WTC11 (cell line): ENCODE data around the gene C12orf75. TPM values are rescaled to one million over a fixed set of nuclear protein-coding genes. Genes with fewer than 3 reads are reported as not detected.
A peak's percentile ranks its signal among the peaks of the same experiment; 100 is the strongest.
"Not testable (repeated sequence)": the region's sequence is repeated elsewhere in the genome, so short reads cannot be mapped to it uniquely, and the experiment has no call there.

ENCODE experiments used
- ATAC-seq: fragments of 200-7000 bp; cut with Tn5 transposase; 2 replicates; pipeline ENCODE4 v1.10.0; 2021; ENCODE audit warnings: mild to moderate bottlenecking, moderate library complexity
- CTCF ChIA-PET: fragments of 300-600 bp; sonication (Branson Sonifier 250); formaldehyde crosslinking; loops from one replicate; lab custom pipeline; 2021; ENCODE audit warnings: antibody characterized with exemption; lab: Charles Lee
- POLR2A ChIA-PET: fragments of 350-600 bp; sonication (Branson Sonifier 250); formaldehyde crosslinking; loops from one replicate; lab custom pipeline; 2021; ENCODE audit warnings: antibody characterized with exemption; lab: Charles Lee
- DNase-seq: peaks from one replicate; pipeline ENCODE4 v3.0.0; 2021; ENCODE audit warnings: low spot score
- H3K27ac Mint-ChIP-seq: 2 replicates; pipeline ENCODE4 v1.8.0; 2021; ENCODE audit warnings: mixed read lengths
- H3K27me3 Mint-ChIP-seq: 2 replicates; pipeline ENCODE4 v1.8.0; 2021; ENCODE audit warnings: low read depth, mild to moderate bottlenecking, moderate library complexity, mixed read lengths
- H3K36me3 Mint-ChIP-seq: 2 replicates; pipeline ENCODE4 v1.8.0; 2021; ENCODE audit warnings: mixed read lengths
- H3K4me1 Mint-ChIP-seq: 2 replicates; pipeline ENCODE4 v1.8.0; 2022; ENCODE audit warnings: mixed read lengths
- H3K4me3 Mint-ChIP-seq: 2 replicates; pipeline ENCODE4 v1.8.0; 2021; ENCODE audit warnings: mild to moderate bottlenecking, moderate library complexity, mixed read lengths
- H3K9me3 Mint-ChIP-seq: 2 replicates; pipeline ENCODE4 v1.8.0; 2021; ENCODE audit warnings: mixed read lengths
- E2F4 ChIP-seq: sonication (generic); formaldehyde crosslinking; IDR thresholded peaks from 2 replicates; pipeline ENCODE4 v1.8.1; 2022; ENCODE audit warnings: low read depth, mild to moderate bottlenecking, moderate library complexity, missing genetic modification reagents, borderline replicate concordance
- HMGA2 ChIP-seq: fragments of 250-450 bp; sonication (Bioruptor Pico); IDR thresholded peaks from 2 replicates; pipeline ENCODE4 v1.4.0; 2021; ENCODE audit warnings: mild to moderate bottlenecking, moderate library complexity
- MLX ChIP-seq: sonication (generic); formaldehyde crosslinking; IDR thresholded peaks from 2 replicates; pipeline ENCODE4 v1.8.1; 2023; ENCODE audit warnings: mild to moderate bottlenecking, missing genetic modification reagents, moderate library complexity
- MXD4 ChIP-seq: fragments of 250-450 bp; sonication (Bioruptor Pico); IDR thresholded peaks from 2 replicates; pipeline ENCODE4 v1.8.0; 2021; ENCODE audit warnings: mild to moderate bottlenecking, moderate library complexity, borderline replicate concordance
- MYBL2 ChIP-seq: sonication (generic); formaldehyde crosslinking; IDR thresholded peaks from 2 replicates; pipeline ENCODE4 v1.8.1; 2023; ENCODE audit warnings: mild to moderate bottlenecking, moderate library complexity, missing genetic modification reagents
- NFATC4 ChIP-seq: fragments of 250-450 bp; sonication (Bioruptor Pico); IDR thresholded peaks from 2 replicates; pipeline ENCODE4 v1.9.0; 2021; ENCODE audit warnings: mild to moderate bottlenecking
- NR3C1 ChIP-seq: sonication (generic); formaldehyde crosslinking; conservative IDR thresholded peaks from 2 replicates; pipeline ENCODE4 v1.8.1; 2023; ENCODE audit warnings: low read depth, mild to moderate bottlenecking, missing genetic modification reagents
- PRRX2 ChIP-seq: fragments of 250-450 bp; sonication (Bioruptor Pico); IDR thresholded peaks from 2 replicates; pipeline ENCODE4 v1.8.0; 2021; ENCODE audit warnings: mild to moderate bottlenecking
- TEAD4 ChIP-seq: sonication (generic); formaldehyde crosslinking; IDR thresholded peaks from 2 replicates; pipeline ENCODE4 v1.8.0; 2022; ENCODE audit warnings: mild to moderate bottlenecking, missing genetic modification reagents
- TP53 ChIP-seq: sonication (generic); formaldehyde crosslinking; IDR thresholded peaks from 2 replicates; pipeline ENCODE4 v1.8.1; 2023; ENCODE audit warnings: mild to moderate bottlenecking, missing genetic modification reagents
- ZNF263 ChIP-seq: sonication (generic); formaldehyde crosslinking; IDR thresholded peaks from 2 replicates; pipeline ENCODE4 v1.8.1; 2022; ENCODE audit warnings: low read depth, mild to moderate bottlenecking, moderate library complexity, missing genetic modification reagents
- ZNF425 ChIP-seq: fragments of 250-450 bp; sonication (Bioruptor Pico); conservative IDR thresholded peaks from 2 replicates; pipeline ENCODE4 v1.9.0; 2021; ENCODE audit warnings: mild to moderate bottlenecking
- ZSCAN18 ChIP-seq: fragments of 250-450 bp; sonication (Bioruptor Pico); IDR thresholded peaks from 2 replicates; pipeline ENCODE4 v2.1.2; 2022; ENCODE audit warnings: mild to moderate bottlenecking, moderate library complexity
- total RNA-seq: library from RNA; stranded (reverse); gene quantifications from 3 replicates; pipeline ENCODE4 v1.2.3, GENCODE V29; 2021

The C12orf75 gene
- total RNA-seq, 1 experiment from 2014 or later, result 25.5 TPM

DNA sequence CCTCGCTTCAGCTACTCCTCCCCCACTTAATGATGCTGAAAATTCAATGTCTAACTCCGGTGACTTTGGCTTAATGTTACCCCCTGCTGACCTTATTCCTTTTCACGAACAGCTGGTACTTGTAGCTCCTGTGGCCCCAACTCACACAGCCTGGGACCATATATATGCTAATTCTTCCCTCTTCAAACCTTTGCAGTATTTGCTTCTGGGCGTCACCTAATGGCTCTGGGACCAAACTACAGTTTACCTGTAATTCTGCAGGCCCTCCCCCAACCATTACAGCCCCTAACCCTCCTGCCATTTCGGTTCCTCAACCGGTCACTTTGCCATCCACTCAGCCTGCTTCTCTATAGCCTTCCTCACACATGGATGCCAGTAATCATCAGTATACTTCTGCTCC lies 29.6 kb upstream of the C12orf75 start:
- no peak for TF ChIP-seq MLX (CRISPR knock-in tag)
- no peak for TF ChIP-seq NR3C1 (CRISPR knock-in tag)
- no peak for TF ChIP-seq E2F4 (CRISPR knock-in tag)
- no peak for TF ChIP-seq ZNF263 (CRISPR knock-in tag)
- no peak for TF ChIP-seq MYBL2 (CRISPR knock-in tag)
- no peak for TF ChIP-seq HMGA2 (CRISPR knock-in tag)
- TF ChIP-seq, all 79 proteins: peak for 0
- DNase-seq, result no peak
- H3K4me1 Mint-ChIP-seq, result peaks cover 18% of the 10 kb centered on the region

GRCh38 chr12:105301696-105302095 lies 28.8 kb upstream of the C12orf75 start:
- no peak overlapping the region for H3K4me3 Mint-ChIP-seq
- ATAC-seq, result no peak
- TF ChIP-seq TEAD4 (no peak), NFATC4 (CRISPR knock-in tag) (no peak), ZSCAN18 (CRISPR knock-in tag) (no peak), ZNF425 (no peak), MXD4 (CRISPR knock-in tag) (no peak), PRRX2 (CRISPR knock-in tag) (no peak), TP53 (CRISPR knock-in tag) (no peak)
- H3K27ac Mint-ChIP-seq, result no peak overlapping the region
- ChIA-PET POLR2A (no interaction called here), CTCF (no interaction called here)
- peaks cover 3% of the 10 kb centered on the region; the same call in 1 of the 2 replicates for H3K27me3 Mint-ChIP-seq
- H3K36me3 Mint-ChIP-seq, result peaks cover 43% of the 10 kb centered on the region
- DNase-seq, result no peak
- peaks cover 10% of the 10 kb centered on the region for H3K4me1 Mint-ChIP-seq
- H3K9me3 Mint-ChIP-seq, result peaks cover 74% of the 10 kb centered on the region

More for the DNA sequence above, 29.6 kb upstream of the C12orf75 start:
- peak; percentile 71 for ATAC-seq
- CTCF ChIA-PET, result no interaction called here
- H3K27ac Mint-ChIP-seq, result no peak overlapping the region
- H3K27me3 Mint-ChIP-seq, result peaks cover 3% of the 10 kb centered on the region; the same call in 1 of the 2 replicates
- H3K9me3 Mint-ChIP-seq, result peaks cover 74% of the 10 kb centered on the region
- H3K4me3 Mint-ChIP-seq, result no peak overlapping the region
- POLR2A ChIA-PET, result no interaction called here
- peaks cover 43% of the 10 kb centered on the region for H3K36me3 Mint-ChIP-seq

GRCh38 chr12:105302986-105303385 lies 27.5 kb upstream of the C12orf75 start:
- POLR2A ChIA-PET, DNase-seq, CTCF ChIA-PET, H3K4me1 Mint-ChIP-seq, ATAC-seq, H3K27me3 Mint-ChIP-seq, H3K4me3 Mint-ChIP-seq, H3K27ac Mint-ChIP-seq: not testable (repeated sequence)
- Mint-ChIP-seq H3K9me3 (peaks cover 78% of the 10 kb centered on the region), H3K36me3 (peaks cover 41% of the 10 kb centered on the region)

GRCh38 chr12:105304626-105305025 lies 25.9 kb upstream of the C12orf75 start:
- H3K4me1 Mint-ChIP-seq, H3K27me3 Mint-ChIP-seq, ATAC-seq, DNase-seq, CTCF ChIA-PET, POLR2A ChIA-PET, H3K4me3 Mint-ChIP-seq, H3K27ac Mint-ChIP-seq: not testable (repeated sequence)
- Mint-ChIP-seq H3K9me3 (peaks cover 79% of the 10 kb centered on the region), H3K36me3 (peaks cover 41% of the 10 kb centered on the region)

GRCh38 chr12:105307601-105308314 lies 22.7 kb upstream of the C12orf75 start:
- H3K4me3 Mint-ChIP-seq, H3K4me1 Mint-ChIP-seq, DNase-seq, POLR2A ChIA-PET, H3K27ac Mint-ChIP-seq, ATAC-seq, CTCF ChIA-PET: not testable (repeated sequence)
- H3K36me3 Mint-ChIP-seq, result peaks cover 36% of the 10 kb centered on the region
- H3K27me3 Mint-ChIP-seq, result peaks cover 26% of the 10 kb centered on the region
- H3K9me3 Mint-ChIP-seq, result peaks cover 73% of the 10 kb centered on the region

DNA sequence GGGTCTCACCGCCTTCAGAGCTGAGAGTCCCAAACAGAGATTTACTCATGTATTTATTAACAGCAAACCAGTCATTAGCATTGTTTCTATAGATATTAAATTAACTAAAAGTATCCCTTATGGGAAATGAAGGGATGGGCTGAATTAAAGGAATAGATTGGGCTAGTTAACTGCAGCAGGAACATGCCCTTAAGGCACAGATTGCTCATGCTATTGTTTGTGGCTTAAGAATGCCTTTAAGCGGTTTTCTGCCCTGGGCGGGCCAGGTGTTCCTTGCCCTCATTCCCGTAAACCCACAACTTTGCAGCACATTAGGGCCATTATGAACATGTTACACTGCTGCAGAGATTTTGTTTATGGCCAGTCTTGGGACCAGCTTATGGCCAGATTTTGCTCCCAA lies 21.7 kb upstream of the C12orf75 start:
- Mint-ChIP-seq H3K9me3 (peaks cover 73% of the 10 kb centered on the region), H3K36me3 (peaks cover 46% of the 10 kb centered on the region), H3K27me3 (peaks cover 31% of the 10 kb centered on the region)
- CTCF ChIA-PET, DNase-seq, ATAC-seq, H3K4me1 Mint-ChIP-seq, H3K27ac Mint-ChIP-seq, POLR2A ChIA-PET, H3K4me3 Mint-ChIP-seq: not testable (repeated sequence)

- H3K4me3 Mint-ChIP-seq, POLR2A ChIA-PET: not testable (repeated sequence)
Observed at GRCh38 chr12:105309384-105309783, 21.1 kb upstream of the C12orf75 start.

More at GRCh38 chr12:105309384-105309783, 21.1 kb upstream of the C12orf75 start:
- Mint-ChIP-seq H3K36me3 (peaks cover 52% of the 10 kb centered on the region), H3K27me3 (peaks cover 31% of the 10 kb centered on the region), H3K9me3 (peaks cover 73% of the 10 kb centered on the region)
- ATAC-seq, DNase-seq, H3K27ac Mint-ChIP-seq, CTCF ChIA-PET, H3K4me1 Mint-ChIP-seq: not testable (repeated sequence)
